ENCODE data around the gene RNASE13. TPM values are rescaled to one million over a fixed set of nuclear protein-coding genes. Genes with fewer than 3 reads are reported as not detected.
A peak's percentile ranks its signal among the peaks of the same experiment; 100 is the strongest.

Gene RNASE13
- total and polyA plus RNA-seq, 8 donors: 0.13 TPM; not detected in 7

GRCh38 chr14:21023817-21024584, 10.6 kb downstream of the RNASE13 start:
- H3K27me3 ChIP-seq: peaks cover 0 to 35% of the 10 kb centered on the region in 2 donors
- TF ChIP-seq CTCF (IDR thresholded peaks at IDR 0.05): no peak
- ATAC-seq: no peak
- peak overlapping the region; percentile 46 to 71 for H3K4me3 ChIP-seq
- peaks cover 7 to 19% of the 10 kb centered on the region in 2 donors for H3K4me1 ChIP-seq
- intact Hi-C loops (cut with DNase I): no loop called here
- H3K27ac ChIP-seq: peak overlapping the region in 1 of 2 donors; percentile 21
- no peaks in the 10 kb centered on the region for H3K9me3 ChIP-seq
- peaks cover 0 to 6% of the 10 kb centered on the region in 2 donors for H3K36me3 ChIP-seq
- DNase-seq: no peak

- Histone ChIP-seq H3K4me1 (peaks cover 7 to 19% of the 10 kb centered on the region in 2 donors), H3K36me3 (peaks cover 0 to 11% of the 10 kb centered on the region in 2 donors), H3K4me3 (peak overlapping the region in 1 of 2 donors; percentile 46), H3K27me3 (peaks cover 0 to 35% of the 10 kb centered on the region in 2 donors), H3K9me3 (no peaks in the 10 kb centered on the region), H3K27ac (peak overlapping the region in 1 of 2 donors; percentile 15)
- no peak for DNase-seq
- intact Hi-C loops (cut with DNase I): no loop called here
- TF ChIP-seq CTCF (IDR thresholded peaks at IDR 0.05): no peak
- no peak for ATAC-seq
Observed at GRCh38 chr14:21023174-21023573, 11.4 kb downstream of the RNASE13 start.

GRCh38 chr14:21022686-21023085, 11.9 kb downstream of the RNASE13 start:
- H3K36me3 ChIP-seq: peaks cover 0 to 14% of the 10 kb centered on the region in 2 donors
- TF ChIP-seq CTCF (IDR thresholded peaks at IDR 0.05): no peak
- ATAC-seq (no peak), DNase-seq (no peak)
- intact Hi-C loops (cut with DNase I): no loop called here
- peak overlapping the region in 1 of 2 donors; percentile 24 for H3K27ac ChIP-seq
- no peak overlapping the region for H3K4me3 ChIP-seq
- H3K4me1 ChIP-seq: peaks cover 7 to 19% of the 10 kb centered on the region in 2 donors
- H3K27me3 ChIP-seq: peaks cover 0 to 35% of the 10 kb centered on the region in 2 donors
- no peaks in the 10 kb centered on the region for H3K9me3 ChIP-seq

GRCh38 chr14:21020977-21021545, 13.5 kb downstream of the RNASE13 start:
- H3K36me3 ChIP-seq: peaks cover 0 to 14% of the 10 kb centered on the region in 2 donors
- no peak for TF ChIP-seq CTCF (IDR thresholded peaks at IDR 0.05)
- H3K27me3 ChIP-seq: peaks cover 0 to 30% of the 10 kb centered on the region in 2 donors
- intact Hi-C loops (cut with DNase I): no loop called here
- no peaks in the 10 kb centered on the region for H3K9me3 ChIP-seq
- H3K4me3 ChIP-seq: no peak overlapping the region
- ATAC-seq: no peak
- H3K4me1 ChIP-seq: peaks cover 7 to 22% of the 10 kb centered on the region in 2 donors
- peak overlapping the region in 1 of 2 donors; percentile 13 for H3K27ac ChIP-seq
- DNase-seq: no peak

- H3K4me1 ChIP-seq: peaks cover 7 to 26% of the 10 kb centered on the region in 2 donors
- DNase-seq: no peak
- H3K27ac ChIP-seq: no peak overlapping the region
- ATAC-seq: no peak
- intact Hi-C loops (cut with DNase I): loop anchor here in 1 of 2 donors (5.0 kb wide), 1 partner anchor 73 kb away; no protein-coding TSS in a partner anchor
- no peaks in the 10 kb centered on the region for H3K9me3 ChIP-seq
- H3K27me3 ChIP-seq: peaks cover 0 to 13% of the 10 kb centered on the region in 2 donors
- TF ChIP-seq CTCF (IDR thresholded peaks at IDR 0.05): no peak
- peaks cover 0 to 14% of the 10 kb centered on the region in 2 donors for H3K36me3 ChIP-seq
- no peak overlapping the region for H3K4me3 ChIP-seq
Observed at GRCh38 chr14:21019366-21019765, 15.2 kb downstream of the RNASE13 start.

Measured in left lung (tissue), 10 donors.